Neural cell (in vitro differentiated cells): ENCODE results near the gene COMT. TPM values are rescaled to one million over a fixed set of nuclear protein-coding genes. Genes with fewer than 3 reads are reported as not detected.

Source experiments
- H2AFZ ChIP-seq: fragments of 200-600, 300-800 bp; sonication (generic), shearing (Covaris generic); 2 replicates; pipeline ENCODE4 v1.6.0; 2014; ENCODE audit warnings: low read depth, mild to moderate bottlenecking, antibody characterized with exemption, low read length, moderate library complexity
- H3F3A ChIP-seq: fragments of 200-600 bp; shearing (Covaris generic); 2 replicates; pipeline ENCODE4 v1.6.1; 2016; ENCODE audit warnings: mild to moderate bottlenecking, moderate library complexity, mixed read lengths, antibody characterized with exemption, low read length; ENCODE audit not compliant: insufficient read depth, poor library complexity, severe bottlenecking
- H3K27ac ChIP-seq: fragments of 200-600, 300-800 bp; sonication (generic), shearing (Covaris generic); 2 replicates; pipeline ENCODE4 v1.5.1; 2014; ENCODE audit warnings: mild to moderate bottlenecking, low read length, moderate library complexity
- H3K27me3 ChIP-seq: fragments of 300-800, 200-600 bp; sonication (generic), shearing (Covaris generic); 2 replicates; pipeline ENCODE4 v1.6.0; 2014; ENCODE audit warnings: mild to moderate bottlenecking, low read depth, low read length, moderate library complexity; ENCODE audit not compliant: insufficient read depth
- H3K36me3 ChIP-seq: fragments of 300-800, 200-600 bp; sonication (generic), shearing (Covaris generic); 2 replicates; pipeline ENCODE4 v1.5.1; 2014; ENCODE audit warnings: mild to moderate bottlenecking, antibody characterized with exemption, low read length, moderate library complexity; ENCODE audit not compliant: insufficient read depth
- H3K4me2 ChIP-seq: fragments of 300-800, 200-600 bp; sonication (generic), shearing (Covaris generic); 2 replicates; pipeline ENCODE4 v1.6.0; 2014; ENCODE audit warnings: mild to moderate bottlenecking, low read length
- H3K4me3 ChIP-seq: fragments of 300-800, 200-600 bp; sonication (generic), shearing (Covaris generic); 2 replicates; pipeline ENCODE4 v1.5.1; 2014; ENCODE audit warnings: mild to moderate bottlenecking, low read length, moderate library complexity
- H3K79me2 ChIP-seq: fragments of 200-600 bp; shearing (Covaris generic); replicated peaks from 2 replicates; pipeline ENCODE4 v1.6.0; 2014; ENCODE audit warnings: mild to moderate bottlenecking, low read length, moderate library complexity; ENCODE audit not compliant: insufficient read depth
- H3K9ac ChIP-seq: fragments of 300-800, 200-600 bp; sonication (generic), shearing (Covaris generic); 2 replicates; pipeline ENCODE4 v1.6.1; 2016; ENCODE audit warnings: mild to moderate bottlenecking, low read length, mixed read lengths
- H3K9me2 ChIP-seq: fragments of 200-600 bp; shearing (Covaris generic); 2 replicates; pipeline ENCODE4 v1.6.1; 2016; ENCODE audit warnings: mild to moderate bottlenecking, low read length, mixed read lengths; ENCODE audit not compliant: insufficient read depth
- H3K9me3 ChIP-seq: fragments of 200-600, 300-800 bp; sonication (generic), shearing (Covaris generic); 2 replicates; pipeline ENCODE4 v1.6.1; 2016; ENCODE audit warnings: mild to moderate bottlenecking, mixed run types, low read length, moderate library complexity, mixed read lengths
- H4K20me1 ChIP-seq: fragments of 200-600 bp; shearing (Covaris generic); 2 replicates; pipeline ENCODE4 v1.6.1; 2016; ENCODE audit warnings: mild to moderate bottlenecking, mixed run types; ENCODE audit not compliant: insufficient read depth
- EP300 ChIP-seq: fragments of 450-650 bp; conservative IDR thresholded peaks from 2 replicates; pipeline ENCODE4 v1.6.1; 2014; ENCODE audit warnings: antibody characterized with exemption, mild to moderate bottlenecking, moderate library complexity; ENCODE audit not compliant: poor library complexity, severe bottlenecking
- EZH2 ChIP-seq: fragments of 200-600, 300-800 bp; shearing (Covaris generic), sonication (generic); IDR thresholded peaks from 2 replicates; pipeline ENCODE4 v1.6.1; 2014; ENCODE audit warnings: antibody characterized with exemption, low read length, borderline replicate concordance, mild to moderate bottlenecking; ENCODE audit not compliant: insufficient read depth, poor library complexity, severe bottlenecking
- MXI1 ChIP-seq: fragments of 450-650 bp; conservative IDR thresholded peaks from 2 replicates; pipeline ENCODE4 v1.6.1; 2014; ENCODE audit warnings: antibody characterized with exemption, mild to moderate bottlenecking; ENCODE audit not compliant: poor library complexity, severe bottlenecking
- POLR2AphosphoS5 ChIP-seq: IDR thresholded peaks from 2 replicates; pipeline ENCODE4 v1.6.1; 2012
- RAD21 ChIP-seq: fragments of 450-650 bp; conservative IDR thresholded peaks from 2 replicates; pipeline ENCODE4 v1.6.1; 2014; ENCODE audit warnings: antibody characterized with exemption, mild to moderate bottlenecking, moderate library complexity
- SMC3 ChIP-seq: fragments of 450-650 bp; conservative IDR thresholded peaks from 2 replicates; pipeline ENCODE4 v1.6.1; 2014; ENCODE audit warnings: antibody characterized with exemption, mild to moderate bottlenecking, moderate library complexity; ENCODE audit not compliant: poor library complexity
- TAF1 ChIP-seq: IDR thresholded peaks from 2 replicates; pipeline ENCODE4 v1.6.1; 2012; ENCODE audit warnings: low read depth
- polyA plus RNA-seq: library from polyadenylated mRNA; depleted of rRNA; stranded (reverse); fragments of >200 nt; gene quantifications from 2 replicates; pipeline ENCODE4 v1.2.3, GENCODE V29; 2014
- TF ChIP-seq, protein P1 (sequence below): fragments of 450-650 bp; IDR thresholded peaks from 2 replicates; pipeline ENCODE4 v1.5.1; 2014; ENCODE audit warnings: antibody characterized with exemption, mild to moderate bottlenecking, moderate library complexity; ENCODE audit not compliant: poor library complexity, severe bottlenecking
- TF ChIP-seq, protein P2 (sequence below): IDR thresholded peaks from 2 replicates; pipeline ENCODE4 v1.6.1; 2012; ENCODE audit warnings: borderline replicate concordance

The COMT gene
- polyA plus RNA-seq, 1 donor from 2014 or later, result 14.2 TPM

DNA sequence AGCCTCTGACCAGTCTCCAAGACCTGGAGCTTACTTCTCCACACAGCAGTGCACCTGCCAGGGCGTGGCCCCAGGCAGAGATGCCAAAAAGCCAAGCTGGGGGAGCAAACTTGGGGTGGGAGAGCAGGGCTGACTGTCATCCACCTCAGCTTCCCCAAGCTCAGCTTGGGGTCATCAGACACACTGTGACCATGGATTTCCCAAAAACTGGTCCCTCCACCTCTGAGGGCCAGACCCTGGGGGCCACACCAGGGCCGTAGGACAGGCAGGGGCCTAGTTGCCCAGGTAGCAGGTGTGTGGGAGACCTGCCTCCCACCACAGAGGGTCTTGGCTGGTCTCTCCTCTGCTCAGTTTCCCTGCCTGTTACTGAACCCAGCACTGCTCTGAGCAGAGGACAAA lies 44.4 kb downstream of the COMT start:
- no peaks in the 10 kb centered on the region for H3F3A ChIP-seq
- peak overlapping the region; percentile 73 for H2AFZ ChIP-seq
- peak overlapping the region; percentile 95 for H3K4me3 ChIP-seq
- no peaks in the 10 kb centered on the region for H3K27me3 ChIP-seq
- peak overlapping the region; percentile 93 for H3K9ac ChIP-seq
- no peaks in the 10 kb centered on the region for H3K9me3 ChIP-seq
- H4K20me1 ChIP-seq, result no peaks in the 10 kb centered on the region
- H3K27ac ChIP-seq, result peak overlapping the region; percentile 81
- H3K36me3 ChIP-seq, result no peaks in the 10 kb centered on the region
- peak overlapping the region; percentile 92 for H3K4me2 ChIP-seq
- TF ChIP-seq POLR2AphosphoS5 (no peak), EP300 (no peak), SMC3 (no peak), EZH2 (no peak), TAF1 (no peak), RAD21 (no peak), MXI1 (no peak)
- TF ChIP-seq, protein P1, sequence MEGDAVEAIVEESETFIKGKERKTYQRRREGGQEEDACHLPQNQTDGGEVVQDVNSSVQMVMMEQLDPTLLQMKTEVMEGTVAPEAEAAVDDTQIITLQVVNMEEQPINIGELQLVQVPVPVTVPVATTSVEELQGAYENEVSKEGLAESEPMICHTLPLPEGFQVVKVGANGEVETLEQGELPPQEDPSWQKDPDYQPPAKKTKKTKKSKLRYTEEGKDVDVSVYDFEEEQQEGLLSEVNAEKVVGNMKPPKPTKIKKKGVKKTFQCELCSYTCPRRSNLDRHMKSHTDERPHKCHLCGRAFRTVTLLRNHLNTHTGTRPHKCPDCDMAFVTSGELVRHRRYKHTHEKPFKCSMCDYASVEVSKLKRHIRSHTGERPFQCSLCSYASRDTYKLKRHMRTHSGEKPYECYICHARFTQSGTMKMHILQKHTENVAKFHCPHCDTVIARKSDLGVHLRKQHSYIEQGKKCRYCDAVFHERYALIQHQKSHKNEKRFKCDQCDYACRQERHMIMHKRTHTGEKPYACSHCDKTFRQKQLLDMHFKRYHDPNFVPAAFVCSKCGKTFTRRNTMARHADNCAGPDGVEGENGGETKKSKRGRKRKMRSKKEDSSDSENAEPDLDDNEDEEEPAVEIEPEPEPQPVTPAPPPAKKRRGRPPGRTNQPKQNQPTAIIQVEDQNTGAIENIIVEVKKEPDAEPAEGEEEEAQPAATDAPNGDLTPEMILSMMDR, result no peak
- TF ChIP-seq, protein P2, sequence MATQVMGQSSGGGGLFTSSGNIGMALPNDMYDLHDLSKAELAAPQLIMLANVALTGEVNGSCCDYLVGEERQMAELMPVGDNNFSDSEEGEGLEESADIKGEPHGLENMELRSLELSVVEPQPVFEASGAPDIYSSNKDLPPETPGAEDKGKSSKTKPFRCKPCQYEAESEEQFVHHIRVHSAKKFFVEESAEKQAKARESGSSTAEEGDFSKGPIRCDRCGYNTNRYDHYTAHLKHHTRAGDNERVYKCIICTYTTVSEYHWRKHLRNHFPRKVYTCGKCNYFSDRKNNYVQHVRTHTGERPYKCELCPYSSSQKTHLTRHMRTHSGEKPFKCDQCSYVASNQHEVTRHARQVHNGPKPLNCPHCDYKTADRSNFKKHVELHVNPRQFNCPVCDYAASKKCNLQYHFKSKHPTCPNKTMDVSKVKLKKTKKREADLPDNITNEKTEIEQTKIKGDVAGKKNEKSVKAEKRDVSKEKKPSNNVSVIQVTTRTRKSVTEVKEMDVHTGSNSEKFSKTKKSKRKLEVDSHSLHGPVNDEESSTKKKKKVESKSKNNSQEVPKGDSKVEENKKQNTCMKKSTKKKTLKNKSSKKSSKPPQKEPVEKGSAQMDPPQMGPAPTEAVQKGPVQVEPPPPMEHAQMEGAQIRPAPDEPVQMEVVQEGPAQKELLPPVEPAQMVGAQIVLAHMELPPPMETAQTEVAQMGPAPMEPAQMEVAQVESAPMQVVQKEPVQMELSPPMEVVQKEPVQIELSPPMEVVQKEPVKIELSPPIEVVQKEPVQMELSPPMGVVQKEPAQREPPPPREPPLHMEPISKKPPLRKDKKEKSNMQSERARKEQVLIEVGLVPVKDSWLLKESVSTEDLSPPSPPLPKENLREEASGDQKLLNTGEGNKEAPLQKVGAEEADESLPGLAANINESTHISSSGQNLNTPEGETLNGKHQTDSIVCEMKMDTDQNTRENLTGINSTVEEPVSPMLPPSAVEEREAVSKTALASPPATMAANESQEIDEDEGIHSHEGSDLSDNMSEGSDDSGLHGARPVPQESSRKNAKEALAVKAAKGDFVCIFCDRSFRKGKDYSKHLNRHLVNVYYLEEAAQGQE, result no peak
- H3K79me2 ChIP-seq, result peaks cover 24% of the 10 kb centered on the region
- no peaks in the 10 kb centered on the region for H3K9me2 ChIP-seq

DNA sequence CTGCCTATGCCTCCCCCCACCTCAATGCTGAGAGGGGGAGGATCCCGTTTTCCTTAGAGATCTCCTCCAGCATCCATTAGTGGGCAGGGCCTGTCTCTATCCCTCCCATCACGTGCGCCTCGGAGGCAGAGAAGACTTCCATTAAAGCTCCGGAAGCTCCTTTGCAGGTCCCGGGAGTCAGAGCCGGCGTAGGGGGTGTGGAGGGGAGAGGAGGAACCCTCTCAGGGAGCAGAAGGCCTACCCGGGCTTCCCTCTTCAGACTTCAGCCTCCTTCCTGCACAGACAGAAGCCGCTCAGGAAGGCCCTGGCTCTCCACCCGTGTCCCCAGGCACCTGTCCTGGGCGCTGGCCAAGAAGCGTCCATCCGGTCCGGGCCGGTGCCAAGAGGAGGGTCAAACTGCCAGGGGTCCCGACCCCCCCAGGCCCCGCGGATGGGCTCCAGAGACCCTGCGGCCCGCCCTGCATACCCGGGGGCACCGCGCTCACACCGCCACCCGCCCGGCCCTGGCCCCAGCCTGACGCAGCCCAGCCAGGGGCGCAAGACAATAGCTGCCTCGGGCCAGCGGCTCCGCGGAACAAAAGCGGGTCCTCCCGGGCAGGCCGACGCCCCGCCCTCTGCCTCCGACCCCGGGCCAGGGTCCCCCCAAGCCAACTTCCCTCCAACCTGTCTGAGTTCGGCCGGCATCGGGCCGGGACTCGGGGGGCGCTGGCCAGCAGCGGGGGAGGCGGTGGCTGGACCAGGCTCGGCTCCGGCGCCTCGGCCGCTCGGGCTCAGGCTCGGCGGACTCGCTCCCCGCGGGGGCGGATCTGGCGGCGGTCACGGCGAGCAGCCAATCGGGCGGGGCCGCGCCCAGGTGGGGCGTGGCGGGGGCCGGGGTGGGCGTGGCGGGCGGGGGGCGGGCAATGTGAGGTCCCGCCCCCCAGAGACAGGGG lies 45.1 kb downstream of the COMT start:
- Histone ChIP-seq H2AFZ (peak overlapping the region; percentile 73), H3K4me3 (peak overlapping the region; percentile 95), H3K9me2 (no peaks in the 10 kb centered on the region), H3K36me3 (no peaks in the 10 kb centered on the region), H3K9ac (peak overlapping the region; percentile 93), H3F3A (no peaks in the 10 kb centered on the region), H3K79me2 (peaks cover 24% of the 10 kb centered on the region), H3K9me3 (no peaks in the 10 kb centered on the region), H4K20me1 (no peaks in the 10 kb centered on the region), H3K4me2 (peak overlapping the region; percentile 92), H3K27ac (peak overlapping the region; percentile 81), H3K27me3 (no peaks in the 10 kb centered on the region)
- TF ChIP-seq EP300, result no peak
- TF ChIP-seq, protein P1, result no peak
- TF ChIP-seq RAD21, result no peak
- peak; percentile 56 for TF ChIP-seq MXI1
- TF ChIP-seq TAF1, result peak; percentile 66
- TF ChIP-seq EZH2, result no peak
- TF ChIP-seq POLR2AphosphoS5, result peak; percentile 86
- TF ChIP-seq, protein P2, result peak; percentile 52
